Keratinocyte (primary cell): Measurements from ENCODE around the gene NMUR2.

Source experiments
- EZH2 ChIP-seq: IDR thresholded peaks from one replicate; pipeline ENCODE4 v1.6.1; 2012; ENCODE audit warnings: inconsistent platforms, mild to moderate bottlenecking, low read length, moderate library complexity
- TF ChIP-seq, protein P1 (sequence below), 3 experiments: IDR thresholded peaks in 1 of 3; conservative IDR thresholded peaks in 1 of 3; optimal IDR thresholded peaks in 1 of 3; 2 replicates in 2 of 3; 3 replicates in 1 of 3; pipeline versions ENCODE3 to v1.5.1; 2011; ENCODE audit warnings: low read length in 3 of 3, mild to moderate bottlenecking in 3 of 3, moderate library complexity in 2 of 3, control low read depth in 1 of 3, inconsistent platforms in 1 of 3; ENCODE audit not compliant: insufficient read depth in 2 of 3; ENCODE audit errors: extremely low read depth in 1 of 3

GRCh38 chr5:152355061-152355460 lies 50.0 kb downstream of the NMUR2 start:
- TF ChIP-seq, protein P1, sequence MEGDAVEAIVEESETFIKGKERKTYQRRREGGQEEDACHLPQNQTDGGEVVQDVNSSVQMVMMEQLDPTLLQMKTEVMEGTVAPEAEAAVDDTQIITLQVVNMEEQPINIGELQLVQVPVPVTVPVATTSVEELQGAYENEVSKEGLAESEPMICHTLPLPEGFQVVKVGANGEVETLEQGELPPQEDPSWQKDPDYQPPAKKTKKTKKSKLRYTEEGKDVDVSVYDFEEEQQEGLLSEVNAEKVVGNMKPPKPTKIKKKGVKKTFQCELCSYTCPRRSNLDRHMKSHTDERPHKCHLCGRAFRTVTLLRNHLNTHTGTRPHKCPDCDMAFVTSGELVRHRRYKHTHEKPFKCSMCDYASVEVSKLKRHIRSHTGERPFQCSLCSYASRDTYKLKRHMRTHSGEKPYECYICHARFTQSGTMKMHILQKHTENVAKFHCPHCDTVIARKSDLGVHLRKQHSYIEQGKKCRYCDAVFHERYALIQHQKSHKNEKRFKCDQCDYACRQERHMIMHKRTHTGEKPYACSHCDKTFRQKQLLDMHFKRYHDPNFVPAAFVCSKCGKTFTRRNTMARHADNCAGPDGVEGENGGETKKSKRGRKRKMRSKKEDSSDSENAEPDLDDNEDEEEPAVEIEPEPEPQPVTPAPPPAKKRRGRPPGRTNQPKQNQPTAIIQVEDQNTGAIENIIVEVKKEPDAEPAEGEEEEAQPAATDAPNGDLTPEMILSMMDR (optimal IDR thresholded peaks at IDR 0.05 in 1 of 3, IDR thresholded peaks at IDR 0.05 in 1 of 3, conservative IDR thresholded peaks at IDR 0.05 in 1 of 3; ENCODE audit: extremely low read depth in 1 of 3, insufficient read depth in 2 of 3, low read length in 3 of 3) = no peak
- TF ChIP-seq EZH2 = no peak
